H1 (cell line): ENCODE measurements around the gene NTRK2. TPM values are rescaled to one million over a fixed set of nuclear protein-coding genes. Genes with fewer than 3 reads are reported as not detected.

ENCODE experiments used
- CHD7 ChIP-seq: fragments of 300-600 bp; sonication (generic); IDR thresholded peaks from 2 replicates; pipeline ENCODE4 v1.7.1; 2012; ENCODE audit warnings: low read length, moderate library complexity, mild to moderate bottlenecking, inconsistent platforms; ENCODE audit not compliant: insufficient replicate concordance
- polyA plus RNA-seq, 7 experiments: library from polyadenylated mRNA; depleted of rRNA in 3 of 7; stranded (reverse) in 5 of 7; unstranded in 2 of 7; fragments of >200 nt in 5 of 7; fragments of 200-250 nt in 2 of 7; gene quantifications; 1 replicate in 5 of 7; 2 replicates in 1 of 7; 4 replicates in 1 of 7; pipeline versions ENCODE4 v1.2.1 to v1.2.3, GENCODE V29; 2011 to 2013; ENCODE audit warnings: missing spikeins in 2 of 7, mixed read lengths in 2 of 7
- total RNA-seq: library from RNA; stranded (reverse); fragmentation: NEBNext Ultra II Directional; extraction: Animal tissue kit (Norgen Biotek cat#: 25700); gene quantifications from 2 replicates; pipeline ENCODE4 v1.2.1, GENCODE V29; 2021

NTRK2 gene
- total and polyA plus RNA-seq, 2 of the 8 experiments (the other 6 are each of a cell fraction or from before 2014, with no cell fraction given), result 0.03 to 0.04 TPM

- TF ChIP-seq CHD7, result no peak
Observed at GRCh38 chr9:84966876-84967830, 297.6 kb downstream of the NTRK2 start (continued).
